HepG2 (cell line): ENCODE measurements around the gene ASIC2. TPM values are rescaled to one million over a fixed set of nuclear protein-coding genes. Genes with fewer than 3 reads are reported as not detected.

Experiments
- ATAC-seq: fragments of 200-7000 bp; cut with Tn5 transposase; 3 replicates; pipeline ENCODE4 v1.9.1; 2020; ENCODE audit warnings: mild to moderate bottlenecking, moderate library complexity
- BruUV-seq: library from RNA; stranded (reverse); fragments of 400-500 nt; replicated peaks from 2 replicates; lab custom pipeline; 2021; lab: Mats Ljungman, UMichigan
- CTCF ChIA-PET: fragments of 300-600 bp; formaldehyde crosslinking; extraction: SDS; loops from one replicate; lab custom pipeline; 2021; ENCODE audit warnings: low total read pairs, inconsistent platforms, low intra/inter-chr PET ratio; lab: Yijun Ruan, JAX
- POLR2A ChIA-PET: fragments of 350-600 bp; sonication (Branson Sonifier 250); formaldehyde crosslinking; loops from one replicate; lab custom pipeline; 2020; ENCODE audit warnings: antibody characterized with exemption, inconsistent platforms; lab: Yijun Ruan, JAX
- DNase-seq: peaks from one replicate; pipeline ENCODE4 v3.0.0-alpha.2; 2015; ENCODE audit warnings: low spot score
- FAIRE-seq: peaks from 3 replicates; lab custom pipeline; 2011; peaks lifted over from hg19 to GRCh38; lab: Jason Lieb, UNC
- H2AFZ ChIP-seq: one replicate; pipeline ENCODE4 v1.6.1; 2011; ENCODE audit warnings: low read length, inconsistent platforms
- H3K27ac ChIP-seq: fragments of 300-600 bp; 3 replicates; pipeline ENCODE4 v1.8.0; 2011; ENCODE audit warnings: mixed run types, mild to moderate bottlenecking, mixed read lengths, low read length, inconsistent platforms; ENCODE audit not compliant: insufficient read depth; ENCODE audit errors: extremely low read length
- H3K27me3 ChIP-seq, 2 experiments: fragments of 200-600 bp in 1 of 2; 2 replicates in 1 of 2; 3 replicates in 1 of 2; pipeline versions ENCODE4 v1.6.0 to v1.8.0; 2011; ENCODE audit warnings: low read length in 2 of 2, mild to moderate bottlenecking in 2 of 2, moderate library complexity in 2 of 2, inconsistent platforms in 1 of 2; ENCODE audit not compliant: insufficient read depth in 2 of 2, control insufficient read depth in 1 of 2
- H3K36me3 ChIP-seq, 2 experiments: fragments of 200-600 bp in 1 of 2; replicated peaks in 1 of 2; 2 replicates in 1 of 2; 3 replicates in 1 of 2; pipeline versions ENCODE4 v1.5.1 to v1.8.0; 2011; ENCODE audit warnings: low read length in 2 of 2, inconsistent platforms in 1 of 2; ENCODE audit not compliant: insufficient read depth in 2 of 2, control insufficient read depth in 1 of 2
- H3K4me1 ChIP-seq: 2 replicates; pipeline ENCODE4 v1.5.1; 2012; ENCODE audit warnings: low read length, inconsistent platforms; ENCODE audit not compliant: insufficient read depth
- H3K4me2 ChIP-seq: 2 replicates; pipeline ENCODE4 v1.6.0; 2011; ENCODE audit warnings: low read depth, low read length, inconsistent platforms
- H3K4me3 ChIP-seq, 3 experiments: fragments of 200-600 bp in 1 of 3; sonication (generic), shearing (Covaris generic) in 1 of 3; replicated peaks in 1 of 3; 2 replicates each; pipeline ENCODE4 v1.5.1; 2011 to 2016; ENCODE audit warnings: low read length in 3 of 3, inconsistent platforms in 2 of 3, low read depth in 2 of 3, mild to moderate bottlenecking in 2 of 3, control low read depth in 1 of 3, mixed read lengths in 1 of 3; ENCODE audit not compliant: insufficient read depth in 1 of 3
- H3K79me2 ChIP-seq: one replicate; pipeline ENCODE4 v1.6.1; 2011; ENCODE audit warnings: low read length, inconsistent platforms; ENCODE audit not compliant: insufficient read depth
- H3K9ac ChIP-seq: 2 replicates; pipeline ENCODE4 v1.6.0; 2011; ENCODE audit warnings: mild to moderate bottlenecking, low read depth, low read length, inconsistent platforms; ENCODE audit not compliant: insufficient read depth
- H3K9me3 ChIP-seq: 2 replicates; pipeline ENCODE4 v1.5.1; 2012; ENCODE audit warnings: mild to moderate bottlenecking, low read length
- H4K20me1 ChIP-seq: 2 replicates; pipeline ENCODE4 v1.6.0; 2011; ENCODE audit warnings: inconsistent platforms, mild to moderate bottlenecking, low read length, moderate library complexity; ENCODE audit not compliant: insufficient read depth
- ARHGAP35 ChIP-seq: sonication (generic); formaldehyde crosslinking; IDR thresholded peaks from 2 replicates; pipeline ENCODE4 v1.9.0; 2022; ENCODE audit warnings: mild to moderate bottlenecking, inconsistent platforms, moderate library complexity, missing genetic modification reagents, borderline replicate concordance
- FOXP4 ChIP-seq: sonication (generic); formaldehyde crosslinking; IDR thresholded peaks from 2 replicates; pipeline ENCODE4 v1.4.0; 2020; ENCODE audit warnings: missing genetic modification reagents
- MED1 ChIP-seq: sonication (generic); formaldehyde crosslinking; IDR thresholded peaks from 2 replicates; pipeline ENCODE4 v1.4.0; 2020; ENCODE audit warnings: missing genetic modification reagents
- PRMT3 ChIP-seq: sonication (generic); formaldehyde crosslinking; IDR thresholded peaks from 2 replicates; pipeline ENCODE4 v1.8.1; 2022; ENCODE audit warnings: low read depth, mild to moderate bottlenecking, moderate library complexity, missing genetic modification reagents, borderline replicate concordance
- REPIN1 ChIP-seq: sonication (generic); formaldehyde crosslinking; IDR thresholded peaks from 2 replicates; pipeline ENCODE4 v1.8.0; 2022; ENCODE audit warnings: missing genetic modification reagents, low read depth, mild to moderate bottlenecking, borderline replicate concordance
- TAF15 ChIP-seq: fragments of 200-400 bp; formaldehyde crosslinking; IDR thresholded peaks from one replicate; pipeline ENCODE4 v1.6.1; 2018; ENCODE audit warnings: mild to moderate bottlenecking, low read depth, low read length; ENCODE audit not compliant: poor library complexity, severe bottlenecking
- TBL1XR1 ChIP-seq: fragments of 150-350 bp; IDR thresholded peaks from 2 replicates; pipeline ENCODE4 v1.6.1; 2014; ENCODE audit warnings: borderline replicate concordance, low read length; ENCODE audit not compliant: partially characterized antibody
- TGIF2 ChIP-seq: IDR thresholded peaks from 2 replicates; pipeline ENCODE4 v1.6.1; 2016; ENCODE audit warnings: control low read depth, missing compliant biosample characterization
- YEATS2 ChIP-seq: sonication (generic); formaldehyde crosslinking; IDR thresholded peaks from 2 replicates; pipeline ENCODE4 v1.4.0; 2020; ENCODE audit warnings: missing genetic modification reagents, borderline replicate concordance
- ZC3H4 ChIP-seq: sonication (generic); formaldehyde crosslinking; IDR thresholded peaks from 2 replicates; pipeline ENCODE4 v1.4.0; 2020; ENCODE audit warnings: missing genetic modification reagents, borderline replicate concordance
- ZNF564 ChIP-seq: sonication (generic); formaldehyde crosslinking; IDR thresholded peaks from 2 replicates; pipeline ENCODE4 v1.8.1; 2023; ENCODE audit warnings: mild to moderate bottlenecking, missing genetic modification reagents
- ZNF747 ChIP-seq: sonication (generic); formaldehyde crosslinking; IDR thresholded peaks from 2 replicates; pipeline ENCODE4 v1.8.1; 2023; ENCODE audit warnings: missing genetic modification reagents, mild to moderate bottlenecking, borderline replicate concordance
- ZNF850 ChIP-seq: sonication (generic); formaldehyde crosslinking; conservative IDR thresholded peaks from 2 replicates; pipeline ENCODE4 v1.9.0; 2021; ENCODE audit warnings: mild to moderate bottlenecking, missing genetic modification reagents
- WGBS: methylation state at CpG from one replicate; pipeline ENCODE4 v1.1.6; 2017; ENCODE audit warnings: low lambda C conversion rate; 5-methylcytosine and 5-hydroxymethylcytosine counted together
- in situ Hi-C: cut with HindIII; loops from 2 replicates; pipeline ENCODE4 v1.10.0; 2017; ENCODE audit warnings: low pct_unique_long_range_greater_than_20kb; ENCODE audit not compliant: extremely low pct_ligation_motif_present
- intact Hi-C: fragments of 100-400 bp; cut with micrococcal nuclease; formaldehyde crosslinking; loops from one replicate; pipeline ENCODE4 v1.10.0; 2022; ENCODE audit not compliant: unreplicated experiment
- polyA plus RNA-seq, 8 experiments: library from polyadenylated mRNA; depleted of rRNA in 3 of 8; stranded (reverse) in 7 of 8; unstranded in 1 of 8; fragments of >200 nt; fragmentation: Illumina TruSeq in 4 of 8; extraction: Trizol in 4 of 8; gene quantifications; 2 replicates each; pipeline versions ENCODE4 v1.2.1 to v1.2.3, GENCODE V29; 2011 to 2016; ENCODE audit warnings: low read depth in 4 of 8, missing spikeins in 1 of 8, mixed read lengths in 1 of 8; ENCODE audit not compliant: insufficient read depth in 1 of 8
- total RNA-seq, 5 experiments: library from RNA; depleted of rRNA; stranded (reverse); fragments of >200 nt; fragmentation: Illumina TruSeq; extraction: Trizol; gene quantifications; 2 replicates each; pipeline ENCODE4 v1.2.3, GENCODE V29; 2016; ENCODE audit warnings: low read depth in 1 of 5
- TF ChIP-seq, protein P1 (sequence below): IDR thresholded peaks from 2 replicates; pipeline ENCODE4 v1.6.1; 2016; ENCODE audit warnings: mild to moderate bottlenecking
- TF ChIP-seq, protein P2 (sequence below): fragments of 450-650 bp; IDR thresholded peaks from 2 replicates; pipeline ENCODE4 v1.6.1; 2017; ENCODE audit warnings: mild to moderate bottlenecking
- TF ChIP-seq, protein P3 (sequence below): sonication (generic); formaldehyde crosslinking; IDR thresholded peaks from 2 replicates; pipeline ENCODE4 v1.4.0; 2020; ENCODE audit warnings: missing genetic modification reagents

Gene ASIC2
- total and polyA plus RNA-seq, 2 of the 13 experiments (the other 11 are each of a cell fraction or from before 2014, with no cell fraction given) = not detected

- TF ChIP-seq, protein P1, sequence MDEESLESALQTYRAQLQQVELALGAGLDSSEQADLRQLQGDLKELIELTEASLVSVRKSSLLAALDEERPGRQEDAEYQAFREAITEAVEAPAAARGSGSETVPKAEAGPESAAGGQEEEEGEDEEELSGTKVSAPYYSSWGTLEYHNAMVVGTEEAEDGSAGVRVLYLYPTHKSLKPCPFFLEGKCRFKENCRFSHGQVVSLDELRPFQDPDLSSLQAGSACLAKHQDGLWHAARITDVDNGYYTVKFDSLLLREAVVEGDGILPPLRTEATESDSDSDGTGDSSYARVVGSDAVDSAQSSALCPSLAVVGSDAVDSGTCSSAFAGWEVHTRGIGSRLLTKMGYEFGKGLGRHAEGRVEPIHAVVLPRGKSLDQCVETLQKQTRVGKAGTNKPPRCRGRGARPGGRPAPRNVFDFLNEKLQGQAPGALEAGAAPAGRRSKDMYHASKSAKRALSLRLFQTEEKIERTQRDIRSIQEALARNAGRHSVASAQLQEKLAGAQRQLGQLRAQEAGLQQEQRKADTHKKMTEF (CRISPR knock-in tag) = no peak
- no peak for TF ChIP-seq ZNF747 (CRISPR knock-in tag)
- TF ChIP-seq, all 625 proteins: peak for 0
Observed at GRCh38 chr17:33197342-33197741, 95.8 kb downstream of the ASIC2 start (continued).

- H4K20me1 ChIP-seq = no peaks in the 10 kb centered on the region
- no peak for FAIRE-seq
- TF ChIP-seq, protein P2, sequence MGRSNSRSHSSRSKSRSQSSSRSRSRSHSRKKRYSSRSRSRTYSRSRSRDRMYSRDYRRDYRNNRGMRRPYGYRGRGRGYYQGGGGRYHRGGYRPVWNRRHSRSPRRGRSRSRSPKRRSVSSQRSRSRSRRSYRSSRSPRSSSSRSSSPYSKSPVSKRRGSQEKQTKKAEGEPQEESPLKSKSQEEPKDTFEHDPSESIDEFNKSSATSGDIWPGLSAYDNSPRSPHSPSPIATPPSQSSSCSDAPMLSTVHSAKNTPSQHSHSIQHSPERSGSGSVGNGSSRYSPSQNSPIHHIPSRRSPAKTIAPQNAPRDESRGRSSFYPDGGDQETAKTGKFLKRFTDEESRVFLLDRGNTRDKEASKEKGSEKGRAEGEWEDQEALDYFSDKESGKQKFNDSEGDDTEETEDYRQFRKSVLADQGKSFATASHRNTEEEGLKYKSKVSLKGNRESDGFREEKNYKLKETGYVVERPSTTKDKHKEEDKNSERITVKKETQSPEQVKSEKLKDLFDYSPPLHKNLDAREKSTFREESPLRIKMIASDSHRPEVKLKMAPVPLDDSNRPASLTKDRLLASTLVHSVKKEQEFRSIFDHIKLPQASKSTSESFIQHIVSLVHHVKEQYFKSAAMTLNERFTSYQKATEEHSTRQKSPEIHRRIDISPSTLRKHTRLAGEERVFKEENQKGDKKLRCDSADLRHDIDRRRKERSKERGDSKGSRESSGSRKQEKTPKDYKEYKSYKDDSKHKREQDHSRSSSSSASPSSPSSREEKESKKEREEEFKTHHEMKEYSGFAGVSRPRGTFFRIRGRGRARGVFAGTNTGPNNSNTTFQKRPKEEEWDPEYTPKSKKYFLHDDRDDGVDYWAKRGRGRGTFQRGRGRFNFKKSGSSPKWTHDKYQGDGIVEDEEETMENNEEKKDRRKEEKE = no peak
- TF ChIP-seq FOXP4 (CRISPR knock-in tag) (no peak), TAF15 (no peak), TGIF2 (CRISPR knock-in tag) (no peak), TBL1XR1 (no peak), ARHGAP35 (CRISPR knock-in tag) (no peak), PRMT3 (no peak), ZNF850 (CRISPR knock-in tag) (no peak), YEATS2 (CRISPR knock-in tag) (no peak), MED1 (no peak), ZNF564 (no peak), ZC3H4 (CRISPR knock-in tag) (no peak), REPIN1 (CRISPR knock-in tag) (no peak)
- TF ChIP-seq, protein P3, sequence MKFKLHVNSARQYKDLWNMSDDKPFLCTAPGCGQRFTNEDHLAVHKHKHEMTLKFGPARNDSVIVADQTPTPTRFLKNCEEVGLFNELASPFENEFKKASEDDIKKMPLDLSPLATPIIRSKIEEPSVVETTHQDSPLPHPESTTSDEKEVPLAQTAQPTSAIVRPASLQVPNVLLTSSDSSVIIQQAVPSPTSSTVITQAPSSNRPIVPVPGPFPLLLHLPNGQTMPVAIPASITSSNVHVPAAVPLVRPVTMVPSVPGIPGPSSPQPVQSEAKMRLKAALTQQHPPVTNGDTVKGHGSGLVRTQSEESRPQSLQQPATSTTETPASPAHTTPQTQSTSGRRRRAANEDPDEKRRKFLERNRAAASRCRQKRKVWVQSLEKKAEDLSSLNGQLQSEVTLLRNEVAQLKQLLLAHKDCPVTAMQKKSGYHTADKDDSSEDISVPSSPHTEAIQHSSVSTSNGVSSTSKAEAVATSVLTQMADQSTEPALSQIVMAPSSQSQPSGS (CRISPR knock-in tag) = no peak
Observed at GRCh38 chr17:33196883-33197282, 96.2 kb downstream of the ASIC2 start.

More at GRCh38 chr17:33196883-33197282, 96.2 kb downstream of the ASIC2 start:
- DNase-seq = no peak
- intact Hi-C loops (no loop called here), in situ Hi-C loops (no loop called here)
- Histone ChIP-seq H2AFZ (no peak overlapping the region), H3K27ac (no peak overlapping the region), H3K36me3 (no peaks in the 10 kb centered on the region), H3K4me1 (no peaks in the 10 kb centered on the region), H3K9ac (no peak overlapping the region), H3K27me3 (peaks cover 0 to 3% of the 10 kb centered on the region in 2 experiments; a peak in 1 of 5 replicates), H3K79me2 (no peaks in the 10 kb centered on the region), H3K4me2 (no peak overlapping the region), H3K4me3 (no peak overlapping the region), H3K9me3 (no peaks in the 10 kb centered on the region)
- 0% methylated on average over 2 of the region's 2 CpGs for WGBS
- ChIA-PET POLR2A (no interaction called here), CTCF (no interaction called here)
- no TSS peak for BruUV-seq
- ATAC-seq = no peak
